Measurements from ENCODE around the gene FAF1.

Gene FAF1

DNA sequence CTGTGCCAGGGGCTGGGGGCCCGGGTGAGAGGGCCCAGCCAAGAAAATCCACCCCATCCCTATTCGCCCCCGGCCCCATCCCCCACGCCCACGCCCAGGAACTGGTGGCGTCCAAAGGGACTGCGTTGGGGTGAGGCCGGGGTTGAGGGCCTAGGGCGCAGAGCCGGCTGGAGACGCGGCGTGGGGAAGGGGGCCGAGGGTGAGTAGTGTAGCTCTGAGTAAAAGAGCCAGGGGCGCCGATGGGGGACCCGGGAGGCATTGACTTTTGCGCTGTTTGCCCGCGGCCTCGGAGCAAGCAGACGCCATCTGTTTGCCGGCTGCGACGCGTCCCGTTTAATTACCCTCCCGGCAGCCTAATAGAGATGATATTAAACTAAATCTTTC lies 533.4 kb downstream of the FAF1 start:
- TF ChIP-seq, protein P1, sequence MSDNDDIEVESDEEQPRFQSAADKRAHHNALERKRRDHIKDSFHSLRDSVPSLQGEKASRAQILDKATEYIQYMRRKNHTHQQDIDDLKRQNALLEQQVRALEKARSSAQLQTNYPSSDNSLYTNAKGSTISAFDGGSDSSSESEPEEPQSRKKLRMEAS (IDR thresholded peaks at IDR 0.05), result no peak
- TF ChIP-seq YY1 (IDR thresholded peaks at IDR 0.05; ENCODE audit: low read depth) (no peak), CEBPB (IDR thresholded peaks at IDR 0.05) (no peak), RAD21 (IDR thresholded peaks at IDR 0.05; ENCODE audit: low read depth) (no peak), FOXM1 (IDR thresholded peaks at IDR 0.05; ENCODE audit: borderline replicate concordance, low read depth) (no peak), EGR1 (IDR thresholded peaks at IDR 0.05) (no peak), EP300 (IDR thresholded peaks at IDR 0.05; ENCODE audit: borderline replicate concordance) (no peak), CREB1 (IDR thresholded peaks at IDR 0.05; ENCODE audit: low read depth) (no peak), TEAD4 (IDR thresholded peaks at IDR 0.05) (no peak), TAF1 (IDR thresholded peaks at IDR 0.05; ENCODE audit: low read depth) (no peak), TCF12 (IDR thresholded peaks at IDR 0.05; ENCODE audit: low read depth) (no peak), NFIC (IDR thresholded peaks at IDR 0.05) (no peak), ZBTB7A (IDR thresholded peaks at IDR 0.05; ENCODE audit: low read depth) (no peak)
- TF ChIP-seq, protein P2, sequence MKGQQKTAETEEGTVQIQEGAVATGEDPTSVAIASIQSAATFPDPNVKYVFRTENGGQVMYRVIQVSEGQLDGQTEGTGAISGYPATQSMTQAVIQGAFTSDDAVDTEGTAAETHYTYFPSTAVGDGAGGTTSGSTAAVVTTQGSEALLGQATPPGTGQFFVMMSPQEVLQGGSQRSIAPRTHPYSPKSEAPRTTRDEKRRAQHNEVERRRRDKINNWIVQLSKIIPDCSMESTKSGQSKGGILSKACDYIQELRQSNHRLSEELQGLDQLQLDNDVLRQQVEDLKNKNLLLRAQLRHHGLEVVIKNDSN (IDR thresholded peaks at IDR 0.05), result no peak
- TF ChIP-seq, protein P3, sequence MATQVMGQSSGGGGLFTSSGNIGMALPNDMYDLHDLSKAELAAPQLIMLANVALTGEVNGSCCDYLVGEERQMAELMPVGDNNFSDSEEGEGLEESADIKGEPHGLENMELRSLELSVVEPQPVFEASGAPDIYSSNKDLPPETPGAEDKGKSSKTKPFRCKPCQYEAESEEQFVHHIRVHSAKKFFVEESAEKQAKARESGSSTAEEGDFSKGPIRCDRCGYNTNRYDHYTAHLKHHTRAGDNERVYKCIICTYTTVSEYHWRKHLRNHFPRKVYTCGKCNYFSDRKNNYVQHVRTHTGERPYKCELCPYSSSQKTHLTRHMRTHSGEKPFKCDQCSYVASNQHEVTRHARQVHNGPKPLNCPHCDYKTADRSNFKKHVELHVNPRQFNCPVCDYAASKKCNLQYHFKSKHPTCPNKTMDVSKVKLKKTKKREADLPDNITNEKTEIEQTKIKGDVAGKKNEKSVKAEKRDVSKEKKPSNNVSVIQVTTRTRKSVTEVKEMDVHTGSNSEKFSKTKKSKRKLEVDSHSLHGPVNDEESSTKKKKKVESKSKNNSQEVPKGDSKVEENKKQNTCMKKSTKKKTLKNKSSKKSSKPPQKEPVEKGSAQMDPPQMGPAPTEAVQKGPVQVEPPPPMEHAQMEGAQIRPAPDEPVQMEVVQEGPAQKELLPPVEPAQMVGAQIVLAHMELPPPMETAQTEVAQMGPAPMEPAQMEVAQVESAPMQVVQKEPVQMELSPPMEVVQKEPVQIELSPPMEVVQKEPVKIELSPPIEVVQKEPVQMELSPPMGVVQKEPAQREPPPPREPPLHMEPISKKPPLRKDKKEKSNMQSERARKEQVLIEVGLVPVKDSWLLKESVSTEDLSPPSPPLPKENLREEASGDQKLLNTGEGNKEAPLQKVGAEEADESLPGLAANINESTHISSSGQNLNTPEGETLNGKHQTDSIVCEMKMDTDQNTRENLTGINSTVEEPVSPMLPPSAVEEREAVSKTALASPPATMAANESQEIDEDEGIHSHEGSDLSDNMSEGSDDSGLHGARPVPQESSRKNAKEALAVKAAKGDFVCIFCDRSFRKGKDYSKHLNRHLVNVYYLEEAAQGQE (IDR thresholded peaks at IDR 0.05; ENCODE audit: low read depth), result no peak

DNA sequence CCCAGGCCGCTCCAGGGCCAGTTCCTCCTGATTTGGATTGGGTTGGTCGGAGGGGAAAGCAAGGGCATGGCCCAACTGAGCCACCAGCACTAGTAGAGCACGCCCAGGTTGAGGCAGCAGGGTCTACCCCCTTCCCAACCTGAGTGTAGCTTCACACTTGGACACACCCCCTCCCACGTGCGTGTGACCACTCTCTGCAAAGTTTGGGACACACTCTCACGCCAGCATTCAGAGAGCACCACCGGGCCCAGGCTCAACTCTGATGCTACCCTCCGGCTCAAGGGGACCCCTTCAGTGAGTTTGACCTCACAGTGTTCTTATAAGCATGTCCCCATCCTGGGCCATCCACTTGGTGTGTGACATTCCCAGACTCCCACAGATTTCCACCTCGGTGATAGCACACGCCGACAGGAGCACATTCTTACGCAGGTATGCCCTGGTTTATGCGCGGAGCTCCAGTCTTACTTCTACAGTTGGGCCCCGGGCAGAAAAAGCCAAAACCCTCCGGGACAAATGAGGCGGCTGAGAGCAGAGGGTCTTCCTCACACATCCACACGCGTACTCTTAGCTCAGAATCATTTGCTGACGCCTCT lies 533.9 kb downstream of the FAF1 start:
- no peak for TF ChIP-seq FOXM1 (IDR thresholded peaks at IDR 0.05; ENCODE audit: borderline replicate concordance, low read depth)
- TF ChIP-seq YY1 (IDR thresholded peaks at IDR 0.05; ENCODE audit: low read depth), result no peak
- TF ChIP-seq EGR1 (IDR thresholded peaks at IDR 0.05), result no peak
- TF ChIP-seq TEAD4 (IDR thresholded peaks at IDR 0.05), result no peak
- TF ChIP-seq TAF1 (IDR thresholded peaks at IDR 0.05; ENCODE audit: low read depth), result no peak
- no peak for TF ChIP-seq EP300 (IDR thresholded peaks at IDR 0.05; ENCODE audit: borderline replicate concordance)
- TF ChIP-seq NFIC (IDR thresholded peaks at IDR 0.05), result no peak
- TF ChIP-seq, protein P3 (IDR thresholded peaks at IDR 0.05; ENCODE audit: low read depth), result no peak
- TF ChIP-seq, protein P1 (IDR thresholded peaks at IDR 0.05), result no peak
- TF ChIP-seq ZBTB7A (IDR thresholded peaks at IDR 0.05; ENCODE audit: low read depth), result no peak
- TF ChIP-seq, protein P2 (IDR thresholded peaks at IDR 0.05), result no peak

DNA sequence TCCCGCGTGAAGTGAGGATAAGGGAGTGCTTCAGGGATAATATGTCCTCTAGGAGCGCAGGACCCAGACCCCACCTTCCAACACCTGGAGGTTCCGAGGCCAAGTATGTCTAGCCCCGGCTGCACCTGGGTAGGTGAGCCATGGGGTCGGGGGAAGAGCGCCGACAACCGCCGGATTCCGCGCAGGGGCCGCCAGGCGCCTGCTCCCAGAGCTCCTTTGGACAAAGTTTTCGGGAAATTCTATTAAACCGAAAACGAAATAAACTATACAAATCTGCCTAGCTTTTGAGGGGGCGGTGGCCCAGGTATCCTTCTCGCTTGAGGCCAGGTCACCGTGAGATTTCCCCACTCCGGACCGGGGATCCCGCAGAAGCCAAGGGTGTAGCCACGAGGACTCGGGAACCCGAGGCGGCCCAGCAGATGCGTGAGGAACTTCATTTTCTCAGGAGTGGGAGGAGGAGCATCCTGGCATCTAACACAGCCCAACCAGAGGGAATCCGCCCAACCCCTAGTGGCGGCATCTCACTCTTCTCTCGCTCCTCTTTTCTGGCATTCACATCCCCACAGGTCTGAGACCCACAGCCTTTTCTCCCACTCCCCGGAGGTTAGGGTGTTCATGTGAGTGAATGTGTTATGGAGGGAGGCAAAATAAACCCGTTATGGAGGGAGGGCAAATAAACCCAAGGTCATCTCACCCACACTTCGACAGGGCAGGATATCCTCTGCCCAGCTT lies 534.5 kb downstream of the FAF1 start:
- TF ChIP-seq RAD21 (IDR thresholded peaks at IDR 0.05; ENCODE audit: low read depth), result no peak
- TF ChIP-seq EGR1 (IDR thresholded peaks at IDR 0.05), result no peak
- TF ChIP-seq YY1 (IDR thresholded peaks at IDR 0.05; ENCODE audit: low read depth), result no peak
- TF ChIP-seq CEBPB (IDR thresholded peaks at IDR 0.05), result no peak
- TF ChIP-seq TCF12 (IDR thresholded peaks at IDR 0.05; ENCODE audit: low read depth), result no peak
- no peak for TF ChIP-seq NFIC (IDR thresholded peaks at IDR 0.05)
- no peak for TF ChIP-seq ZBTB7A (IDR thresholded peaks at IDR 0.05; ENCODE audit: low read depth)
- TF ChIP-seq, protein P3 (IDR thresholded peaks at IDR 0.05; ENCODE audit: low read depth), result no peak
- TF ChIP-seq TEAD4 (IDR thresholded peaks at IDR 0.05), result no peak
- no peak for TF ChIP-seq EP300 (IDR thresholded peaks at IDR 0.05; ENCODE audit: borderline replicate concordance)
- TF ChIP-seq TAF1 (IDR thresholded peaks at IDR 0.05; ENCODE audit: low read depth), result no peak
- TF ChIP-seq FOXM1 (IDR thresholded peaks at IDR 0.05; ENCODE audit: borderline replicate concordance, low read depth), result no peak

DNA sequence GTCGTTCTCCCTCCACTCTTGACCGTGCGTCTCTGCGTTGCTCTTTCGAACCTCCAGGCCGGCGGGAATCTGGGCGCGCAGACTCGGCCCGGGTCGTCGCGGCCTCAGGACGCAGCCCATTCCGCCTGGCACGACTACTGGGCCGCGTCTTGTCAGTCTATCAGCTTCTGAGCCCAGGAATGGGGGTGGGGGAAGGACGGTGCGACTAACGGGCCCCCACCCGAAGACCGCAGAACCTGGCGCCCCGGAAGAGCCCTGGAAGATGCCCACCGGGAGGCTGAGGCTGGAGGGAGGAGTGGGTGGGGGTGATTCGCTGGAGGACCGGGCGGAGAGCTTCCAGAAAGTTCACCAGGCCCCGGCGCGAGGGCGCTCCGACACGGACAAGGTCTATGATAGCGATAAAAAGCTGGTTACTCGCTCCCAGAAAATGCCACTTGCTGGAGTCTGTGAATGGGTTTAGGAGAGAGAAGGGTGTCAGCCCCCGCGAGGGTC lies 535.1 kb downstream of the FAF1 start:
- TF ChIP-seq CREB1 (IDR thresholded peaks at IDR 0.05; ENCODE audit: low read depth), result no peak
